Testis (tissue), 3 donors: ENCODE data around the gene CACNG4. TPM values are rescaled to one million over a fixed set of nuclear protein-coding genes. Genes with fewer than 3 reads are reported as not detected.

Experiments used
- DNase-seq: peaks from one replicate; pipeline ENCODE4 v3.0.0-alpha.2; 2019
- H3K27ac ChIP-seq, 2 donors: fragments of 200-600 bp; sonication (generic); one replicate each; pipeline ENCODE4 v1.5.1; 2019
- H3K27me3 ChIP-seq: fragments of 200-600 bp; sonication (generic); one replicate; pipeline ENCODE4 v1.5.1; 2019
- H3K36me3 ChIP-seq: fragments of 200-600 bp; sonication (generic); one replicate; pipeline ENCODE4 v1.5.1; 2017; ENCODE audit warnings: low read depth; ENCODE audit errors: missing control alignments
- H3K4me1 ChIP-seq: fragments of 200-600 bp; sonication (generic); one replicate; pipeline ENCODE4 v1.5.1; 2019
- H3K4me3 ChIP-seq, 2 donors: fragments of 200-600 bp; sonication (generic); one replicate each; pipeline ENCODE4 v1.5.1; 2017 to 2019
- H3K9me3 ChIP-seq: fragments of 200-600 bp; sonication (generic); one replicate; pipeline ENCODE4 v1.5.1; 2017
- POLR2A ChIP-seq: fragments of 450-650 bp; IDR thresholded peaks from one replicate; pipeline ENCODE4 v1.6.1; 2017; ENCODE audit warnings: antibody characterized with exemption, mild to moderate bottlenecking, moderate library complexity
- WGBS, 2 donors: methylation state at CpG; one replicate each; pipeline ENCODE4 v1.1.5; 2018; 5-methylcytosine and 5-hydroxymethylcytosine counted together
- intact Hi-C: fragments of 100-400 bp; cut with DNase I; formaldehyde crosslinking; loops from one replicate; pipeline ENCODE4 v1.15.1; 2023; ENCODE audit warnings: low total_unique reads
- polyA plus RNA-seq: library from polyadenylated mRNA; stranded (reverse); fragments of 350-450 nt; fragmentation: Illumina TruSeq; extraction: RNeasy Lipid Tissue Mini Kit (QIAGEN cat#74804); gene quantifications from one replicate; pipeline ENCODE4 v1.2.3, GENCODE V29; 2014; ENCODE audit warnings: low read depth, low replicate concordance; ENCODE audit not compliant: insufficient read depth
- total RNA-seq, 2 donors: library from RNA; depleted of rRNA; stranded (reverse); fragments of >200 nt; gene quantifications; one replicate each; pipeline ENCODE4 v1.2.3, GENCODE V29; 2016
- TF ChIP-seq, protein P1 (sequence below), 3 experiments: fragments of 450-650 bp in 2 of 3; fragments of 200-600 bp in 1 of 3; sonication (generic) in 1 of 3; IDR thresholded peaks; one replicate each; pipeline ENCODE4 v1.5.1; 2016 to 2019; ENCODE audit warnings: antibody characterized with exemption in 3 of 3, mild to moderate bottlenecking in 2 of 3, moderate library complexity in 1 of 3

The CACNG4 gene
- total and polyA plus RNA-seq, 3 donors from 2014 or later = 0.16 to 0.81 (median 0.46) TPM

DNA sequence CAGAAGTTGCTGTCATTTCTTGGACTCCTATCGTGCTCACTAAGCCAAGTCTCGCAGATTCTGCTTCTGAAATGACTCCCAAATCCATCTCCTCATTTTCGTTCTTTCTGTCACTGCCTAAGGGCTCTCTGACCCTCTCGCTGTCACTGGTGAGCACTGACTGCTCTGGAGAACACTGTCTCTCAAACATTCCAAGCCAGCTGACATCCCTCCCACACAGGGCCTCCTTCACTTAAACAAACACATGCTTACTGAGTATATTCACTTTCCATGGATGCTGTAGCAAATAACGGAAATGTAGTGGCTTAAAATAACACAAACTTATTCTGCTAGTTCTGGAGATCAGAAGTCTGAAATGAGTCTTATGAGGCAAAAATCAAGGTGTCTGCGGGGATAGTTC lies 98.6 kb downstream of the CACNG4 start:
- no peak for DNase-seq
- Histone ChIP-seq H3K4me1 (no peaks in the 10 kb centered on the region), H3K36me3 (no peaks in the 10 kb centered on the region), H3K27me3 (no peaks in the 10 kb centered on the region), H3K4me3 (no peak overlapping the region), H3K9me3 (no peaks in the 10 kb centered on the region), H3K27ac (no peak overlapping the region)
- TF ChIP-seq, protein P1, sequence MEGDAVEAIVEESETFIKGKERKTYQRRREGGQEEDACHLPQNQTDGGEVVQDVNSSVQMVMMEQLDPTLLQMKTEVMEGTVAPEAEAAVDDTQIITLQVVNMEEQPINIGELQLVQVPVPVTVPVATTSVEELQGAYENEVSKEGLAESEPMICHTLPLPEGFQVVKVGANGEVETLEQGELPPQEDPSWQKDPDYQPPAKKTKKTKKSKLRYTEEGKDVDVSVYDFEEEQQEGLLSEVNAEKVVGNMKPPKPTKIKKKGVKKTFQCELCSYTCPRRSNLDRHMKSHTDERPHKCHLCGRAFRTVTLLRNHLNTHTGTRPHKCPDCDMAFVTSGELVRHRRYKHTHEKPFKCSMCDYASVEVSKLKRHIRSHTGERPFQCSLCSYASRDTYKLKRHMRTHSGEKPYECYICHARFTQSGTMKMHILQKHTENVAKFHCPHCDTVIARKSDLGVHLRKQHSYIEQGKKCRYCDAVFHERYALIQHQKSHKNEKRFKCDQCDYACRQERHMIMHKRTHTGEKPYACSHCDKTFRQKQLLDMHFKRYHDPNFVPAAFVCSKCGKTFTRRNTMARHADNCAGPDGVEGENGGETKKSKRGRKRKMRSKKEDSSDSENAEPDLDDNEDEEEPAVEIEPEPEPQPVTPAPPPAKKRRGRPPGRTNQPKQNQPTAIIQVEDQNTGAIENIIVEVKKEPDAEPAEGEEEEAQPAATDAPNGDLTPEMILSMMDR (IDR thresholded peaks at IDR 0.05) = no peak
- TF ChIP-seq POLR2A = no peak
- intact Hi-C loops = no loop called here
- 79 to 91% methylated on average over 6 of the region's 6 CpGs for WGBS, 2 donors

DNA sequence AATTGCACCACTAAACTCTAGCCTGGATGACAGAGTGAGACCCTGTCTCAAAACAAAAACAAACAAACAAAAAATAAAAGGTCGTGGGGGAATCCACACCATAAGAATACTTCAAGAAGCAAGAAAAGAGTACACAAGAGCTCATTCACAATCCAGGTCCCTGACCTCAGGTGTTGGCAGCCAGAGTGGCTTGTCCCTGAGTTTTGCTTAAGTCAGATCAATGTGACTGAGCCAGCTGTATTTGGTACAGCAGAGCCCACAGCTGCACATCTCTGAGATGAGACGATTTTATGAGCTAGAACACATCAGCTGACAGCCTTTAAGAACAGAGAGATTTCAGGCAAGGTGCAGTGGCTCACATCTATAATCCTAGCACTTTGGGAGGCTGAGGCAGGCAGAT lies 102.2 kb downstream of the CACNG4 start:
- no peak overlapping the region for H3K4me3 ChIP-seq
- WGBS, 2 donors = 31 to 66% methylated on average over 2 of the region's 2 CpGs
- H3K27me3 ChIP-seq = no peaks in the 10 kb centered on the region
- H3K36me3 ChIP-seq = no peaks in the 10 kb centered on the region
- no peak overlapping the region for H3K27ac ChIP-seq
- intact Hi-C loops = no loop called here
- H3K4me1 ChIP-seq = no peaks in the 10 kb centered on the region
- TF ChIP-seq POLR2A = no peak
- TF ChIP-seq, protein P1 (IDR thresholded peaks at IDR 0.05) = no peak
- H3K9me3 ChIP-seq = no peaks in the 10 kb centered on the region
- no peak for DNase-seq

GRCh38 chr17:67067571-67068482 lies 103.3 kb downstream of the CACNG4 start:
- H3K9me3 ChIP-seq = no peaks in the 10 kb centered on the region
- H3K4me3 ChIP-seq = no peak overlapping the region
- H3K27ac ChIP-seq = no peak overlapping the region
- TF ChIP-seq, protein P1 (IDR thresholded peaks at IDR 0.05) = no peak
- no peak for TF ChIP-seq POLR2A
- intact Hi-C loops = no loop called here
- no peaks in the 10 kb centered on the region for H3K36me3 ChIP-seq
- no peaks in the 10 kb centered on the region for H3K27me3 ChIP-seq
- H3K4me1 ChIP-seq = no peaks in the 10 kb centered on the region
- WGBS, 2 donors = 64 to 74% methylated on average over 13 of the region's 13 CpGs
- no peak for DNase-seq

GRCh38 chr17:67068999-67069398 lies 104.5 kb downstream of the CACNG4 start:
- TF ChIP-seq, protein P1 (IDR thresholded peaks at IDR 0.05) = no peak
- no peak for TF ChIP-seq POLR2A
- DNase-seq = no peak
- intact Hi-C loops = no loop called here
- H3K27ac ChIP-seq = no peak overlapping the region
- no peaks in the 10 kb centered on the region for H3K36me3 ChIP-seq
- H3K9me3 ChIP-seq = no peaks in the 10 kb centered on the region
- no peak overlapping the region for H3K4me3 ChIP-seq
- 62 to 74% methylated on average over 3 of the region's 3 CpGs for WGBS, 2 donors
- H3K27me3 ChIP-seq = no peaks in the 10 kb centered on the region
- H3K4me1 ChIP-seq = no peaks in the 10 kb centered on the region
